Endothelial cell (in vitro differentiated cells): ENCODE measurements around the gene B3GNT3. TPM values are rescaled to one million over a fixed set of nuclear protein-coding genes. Genes with fewer than 3 reads are reported as not detected.

ENCODE experiments used
- DNase-seq: peaks from one replicate; pipeline ENCODE4 v3.0.0; 2021; ENCODE audit warnings: low spot score
- H3K27ac Mint-ChIP-seq: one replicate; pipeline ENCODE4 v1.8.0; 2021; ENCODE audit warnings: mixed read lengths, inconsistent platforms; ENCODE audit not compliant: unreplicated experiment
- H3K27me3 Mint-ChIP-seq: one replicate; pipeline ENCODE4 v1.8.0; 2021; ENCODE audit warnings: mild to moderate bottlenecking, moderate library complexity, mixed read lengths, inconsistent platforms; ENCODE audit not compliant: unreplicated experiment
- H3K36me3 Mint-ChIP-seq: one replicate; pipeline ENCODE4 v1.8.0; 2021; ENCODE audit warnings: mild to moderate bottlenecking, low read depth, mixed read lengths, inconsistent platforms; ENCODE audit not compliant: unreplicated experiment
- H3K4me1 Mint-ChIP-seq: one replicate; pipeline ENCODE4 v1.8.0; 2021; ENCODE audit warnings: mild to moderate bottlenecking, mixed read lengths, inconsistent platforms; ENCODE audit not compliant: unreplicated experiment
- H3K4me3 Mint-ChIP-seq: one replicate; pipeline ENCODE4 v1.8.0; 2021; ENCODE audit warnings: mild to moderate bottlenecking, mixed read lengths, inconsistent platforms; ENCODE audit not compliant: unreplicated experiment
- H3K9me3 Mint-ChIP-seq: one replicate; pipeline ENCODE4 v1.8.0; 2021; ENCODE audit warnings: mixed read lengths, inconsistent platforms; ENCODE audit not compliant: unreplicated experiment
- total RNA-seq: library from RNA; stranded (reverse); fragmentation: NEBNext Ultra II Directional; extraction: Animal tissue kit (Norgen Biotek cat#: 25700); gene quantifications from one replicate; pipeline ENCODE4 v1.2.1, GENCODE V29; 2021; ENCODE audit not compliant: unreplicated experiment
- TF ChIP-seq, protein P1 (sequence below): fragments of 200-600 bp; sonication (generic); IDR thresholded peaks from one replicate; pipeline ENCODE4 v1.5.0; 2021; ENCODE audit warnings: antibody characterized with exemption; ENCODE audit not compliant: unreplicated experiment

B3GNT3 gene
- total RNA-seq, 1 donor from 2014 or later: 0.77 TPM

DNA sequence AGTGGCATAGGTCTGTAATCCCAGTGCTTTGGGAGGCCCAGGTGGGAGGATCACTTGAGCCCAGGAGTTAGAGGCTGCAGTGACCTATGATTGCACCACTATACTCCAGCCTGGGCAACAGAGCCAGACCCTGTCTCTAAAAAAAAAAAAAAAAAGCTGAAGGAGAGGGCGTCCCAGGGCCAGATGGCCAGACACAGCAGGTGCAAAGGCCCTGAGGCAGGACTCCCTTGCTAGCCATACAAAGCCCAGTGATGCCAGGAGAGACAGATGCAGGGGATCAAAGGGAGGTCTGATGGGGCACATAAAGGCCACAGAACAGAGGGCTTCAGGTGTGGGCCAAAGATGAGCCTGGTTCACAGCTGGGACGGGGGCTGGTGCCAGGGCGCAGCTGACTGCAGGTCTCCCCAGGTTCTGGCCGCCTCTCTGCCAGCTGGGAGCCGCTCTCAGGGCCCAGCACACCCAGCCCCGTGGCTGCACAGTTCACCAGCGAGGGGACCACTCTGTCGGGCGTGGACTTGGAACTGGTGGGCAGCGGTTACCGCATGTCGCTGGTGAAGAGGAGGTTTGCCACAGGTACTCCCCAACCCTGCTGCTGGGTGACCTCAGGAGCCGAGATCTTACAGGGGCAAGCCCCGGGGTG lies 7.5 kb upstream of the B3GNT3 start:
- no peak for DNase-seq
- Mint-ChIP-seq H3K4me3 (no peak overlapping the region), H3K9me3 (no peaks in the 10 kb centered on the region), H3K36me3 (no peaks in the 10 kb centered on the region), H3K4me1 (peaks cover 4% of the 10 kb centered on the region), H3K27me3 (peaks cover 2% of the 10 kb centered on the region), H3K27ac (no peak overlapping the region)
- TF ChIP-seq, protein P1, sequence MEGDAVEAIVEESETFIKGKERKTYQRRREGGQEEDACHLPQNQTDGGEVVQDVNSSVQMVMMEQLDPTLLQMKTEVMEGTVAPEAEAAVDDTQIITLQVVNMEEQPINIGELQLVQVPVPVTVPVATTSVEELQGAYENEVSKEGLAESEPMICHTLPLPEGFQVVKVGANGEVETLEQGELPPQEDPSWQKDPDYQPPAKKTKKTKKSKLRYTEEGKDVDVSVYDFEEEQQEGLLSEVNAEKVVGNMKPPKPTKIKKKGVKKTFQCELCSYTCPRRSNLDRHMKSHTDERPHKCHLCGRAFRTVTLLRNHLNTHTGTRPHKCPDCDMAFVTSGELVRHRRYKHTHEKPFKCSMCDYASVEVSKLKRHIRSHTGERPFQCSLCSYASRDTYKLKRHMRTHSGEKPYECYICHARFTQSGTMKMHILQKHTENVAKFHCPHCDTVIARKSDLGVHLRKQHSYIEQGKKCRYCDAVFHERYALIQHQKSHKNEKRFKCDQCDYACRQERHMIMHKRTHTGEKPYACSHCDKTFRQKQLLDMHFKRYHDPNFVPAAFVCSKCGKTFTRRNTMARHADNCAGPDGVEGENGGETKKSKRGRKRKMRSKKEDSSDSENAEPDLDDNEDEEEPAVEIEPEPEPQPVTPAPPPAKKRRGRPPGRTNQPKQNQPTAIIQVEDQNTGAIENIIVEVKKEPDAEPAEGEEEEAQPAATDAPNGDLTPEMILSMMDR: no peak

DNA sequence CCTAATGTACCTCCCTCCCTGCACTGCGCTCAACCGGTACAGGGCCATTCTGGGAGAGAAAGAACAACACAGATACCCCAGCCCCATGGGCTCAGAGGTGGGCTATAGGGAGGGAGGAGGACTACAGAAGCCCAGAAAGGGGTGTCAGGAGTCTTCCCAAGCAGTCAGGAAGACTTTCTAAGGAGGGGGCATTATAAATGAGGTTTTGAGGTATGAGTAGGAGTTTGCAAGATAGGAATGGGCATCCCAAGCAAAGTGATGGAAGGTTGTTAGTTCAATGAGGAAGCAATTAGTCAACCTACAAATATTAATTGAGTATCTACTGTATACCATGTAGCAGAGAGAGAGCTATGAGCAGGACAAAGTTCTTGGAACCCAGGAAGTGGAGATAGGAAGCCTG lies 6.3 kb upstream of the B3GNT3 start:
- Mint-ChIP-seq H3K4me1 (peaks cover 4% of the 10 kb centered on the region), H3K36me3 (no peaks in the 10 kb centered on the region), H3K4me3 (no peak overlapping the region), H3K27ac (no peak overlapping the region), H3K9me3 (no peaks in the 10 kb centered on the region), H3K27me3 (no peaks in the 10 kb centered on the region)
- no peak for DNase-seq
- TF ChIP-seq, protein P1: no peak

DNA sequence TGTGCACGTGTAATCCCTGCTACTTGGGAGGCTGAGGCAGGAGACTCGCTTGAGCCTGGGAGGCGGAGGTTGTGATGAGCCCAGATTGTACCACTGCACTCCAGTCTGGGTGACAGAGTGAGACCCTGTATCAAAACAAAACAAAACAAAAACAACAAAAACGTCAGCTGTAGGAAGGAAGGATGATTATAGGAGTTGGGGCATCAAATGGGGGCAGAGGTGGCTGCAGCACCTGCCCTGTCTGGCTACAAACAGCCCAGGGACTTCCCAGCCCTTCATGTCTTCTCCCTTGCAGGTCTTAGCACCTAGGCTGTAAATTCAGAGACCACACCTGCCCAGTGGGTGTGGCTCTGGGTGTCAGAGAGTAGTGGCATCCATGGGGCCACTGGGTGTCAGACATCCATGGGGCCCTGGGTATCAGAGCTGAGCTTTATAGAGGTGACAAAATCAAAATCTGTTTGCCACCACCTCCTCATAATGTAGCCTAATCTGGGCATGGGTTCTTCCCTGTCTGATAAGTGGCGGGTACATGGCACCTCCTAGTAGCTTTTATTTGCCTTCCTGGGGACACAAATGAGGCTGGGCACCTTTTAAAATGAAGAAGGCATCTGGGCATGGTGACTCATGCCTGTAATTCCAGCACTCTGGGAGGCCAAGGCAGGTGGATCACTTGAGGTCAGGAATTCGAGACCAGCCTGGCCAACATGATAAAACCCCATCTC lies 4.7 kb upstream of the B3GNT3 start:
- Mint-ChIP-seq H3K9me3 (no peaks in the 10 kb centered on the region), H3K27ac (no peak overlapping the region), H3K27me3 (peaks cover 3% of the 10 kb centered on the region), H3K4me1 (peaks cover 4% of the 10 kb centered on the region), H3K4me3 (no peak overlapping the region), H3K36me3 (no peaks in the 10 kb centered on the region)
- TF ChIP-seq, protein P1: no peak
- DNase-seq: no peak

- Mint-ChIP-seq H3K4me3 (no peak overlapping the region), H3K27me3 (peaks cover 4% of the 10 kb centered on the region), H3K9me3 (no peaks in the 10 kb centered on the region), H3K27ac (no peak overlapping the region), H3K36me3 (no peaks in the 10 kb centered on the region), H3K4me1 (peaks cover 4% of the 10 kb centered on the region)
- no peak for DNase-seq
- TF ChIP-seq, protein P1: no peak
Measured at GRCh38 chr19:17794412-17794730, 567 bp upstream of the B3GNT3 start.

DNA sequence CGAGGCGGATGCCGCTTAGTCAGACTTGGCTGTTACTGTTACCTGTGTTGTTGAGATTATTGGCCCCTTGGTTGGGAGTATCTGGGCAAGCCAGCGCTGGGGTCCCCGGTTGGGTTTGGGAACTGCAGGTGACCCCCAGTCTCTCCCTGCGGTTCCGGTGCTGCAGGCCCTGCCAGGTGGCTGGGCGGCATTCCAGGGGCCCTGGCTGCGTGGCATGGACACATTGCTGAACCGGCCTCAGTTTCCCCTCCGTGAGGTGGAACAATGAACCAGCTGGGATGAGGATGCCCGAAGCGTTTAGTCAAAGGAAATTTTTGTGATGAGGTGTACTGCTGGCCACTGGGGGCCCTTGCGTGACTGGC lies 538 bp downstream of the B3GNT3 start:
- no peaks in the 10 kb centered on the region for H3K36me3 Mint-ChIP-seq
- H3K27me3 Mint-ChIP-seq: peaks cover 4% of the 10 kb centered on the region
- no peak for DNase-seq
- H3K27ac Mint-ChIP-seq: no peak overlapping the region
- peaks cover 4% of the 10 kb centered on the region for H3K4me1 Mint-ChIP-seq
- TF ChIP-seq, protein P1: no peak
- no peaks in the 10 kb centered on the region for H3K9me3 Mint-ChIP-seq
- H3K4me3 Mint-ChIP-seq: no peak overlapping the region
